ENCODE results near the gene DLGAP1. TPM values are rescaled to one million over a fixed set of nuclear protein-coding genes. Genes with fewer than 3 reads are reported as not detected.

Gene DLGAP1
- total and polyA plus RNA-seq, 2 experiments from 2014 or later: 17.0 to 48.5 TPM

DNA sequence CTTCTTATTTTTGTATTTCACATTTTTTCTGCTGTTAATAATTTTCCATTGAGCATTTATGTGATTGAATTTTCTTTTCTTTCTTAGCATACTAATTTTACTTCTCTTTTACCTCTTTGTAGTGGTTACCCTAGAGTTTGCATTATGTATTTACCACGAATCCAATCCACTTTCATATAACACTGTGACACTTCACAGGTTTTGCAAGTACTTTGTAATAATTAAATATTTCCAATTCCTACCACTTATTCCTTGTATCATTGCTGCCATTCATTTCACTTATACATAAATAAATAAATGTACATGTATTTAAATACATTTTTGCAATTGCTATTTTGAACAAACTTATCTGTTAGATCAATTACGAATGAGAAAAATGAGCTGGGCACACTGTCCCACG, 894.4 kb downstream of the DLGAP1 start:
- Mint-ChIP-seq H3K27ac (no peak overlapping the region), H3K4me1 (peaks cover 26% of the 10 kb centered on the region), H3K27me3 (ENCODE audit: insufficient read depth, low read depth, poor library complexity) (peaks cover 4% of the 10 kb centered on the region), H3K36me3 (ENCODE audit: low read depth) (no peaks in the 10 kb centered on the region), H3K9me3 (no peaks in the 10 kb centered on the region; the same call in 2 of the 3 replicates), H3K4me3 (no peak overlapping the region)
- H3K9me2 ChIP-seq (ENCODE audit: insufficient read depth): no peaks in the 10 kb centered on the region
- no peaks in the 10 kb centered on the region for H3K27me3 ChIP-seq (ENCODE audit: insufficient read depth)
- no peaks in the 10 kb centered on the region for H4K20me1 ChIP-seq (replicated peaks; ENCODE audit: insufficient read depth)
- H3F3A ChIP-seq (replicated peaks; ENCODE audit: low read depth): peaks cover 6% of the 10 kb centered on the region; the same call in 1 of the 2 replicates
- H3K79me2 ChIP-seq (replicated peaks; ENCODE audit: insufficient read depth): no peaks in the 10 kb centered on the region
- TF ChIP-seq NANOG (IDR thresholded peaks at IDR 0.05; ENCODE audit: borderline replicate concordance): no peak
- no peak for TF ChIP-seq EZH2phosphoT487 (IDR thresholded peaks at IDR 0.05; ENCODE audit: unreplicated experiment)
- TF ChIP-seq, protein P1, sequence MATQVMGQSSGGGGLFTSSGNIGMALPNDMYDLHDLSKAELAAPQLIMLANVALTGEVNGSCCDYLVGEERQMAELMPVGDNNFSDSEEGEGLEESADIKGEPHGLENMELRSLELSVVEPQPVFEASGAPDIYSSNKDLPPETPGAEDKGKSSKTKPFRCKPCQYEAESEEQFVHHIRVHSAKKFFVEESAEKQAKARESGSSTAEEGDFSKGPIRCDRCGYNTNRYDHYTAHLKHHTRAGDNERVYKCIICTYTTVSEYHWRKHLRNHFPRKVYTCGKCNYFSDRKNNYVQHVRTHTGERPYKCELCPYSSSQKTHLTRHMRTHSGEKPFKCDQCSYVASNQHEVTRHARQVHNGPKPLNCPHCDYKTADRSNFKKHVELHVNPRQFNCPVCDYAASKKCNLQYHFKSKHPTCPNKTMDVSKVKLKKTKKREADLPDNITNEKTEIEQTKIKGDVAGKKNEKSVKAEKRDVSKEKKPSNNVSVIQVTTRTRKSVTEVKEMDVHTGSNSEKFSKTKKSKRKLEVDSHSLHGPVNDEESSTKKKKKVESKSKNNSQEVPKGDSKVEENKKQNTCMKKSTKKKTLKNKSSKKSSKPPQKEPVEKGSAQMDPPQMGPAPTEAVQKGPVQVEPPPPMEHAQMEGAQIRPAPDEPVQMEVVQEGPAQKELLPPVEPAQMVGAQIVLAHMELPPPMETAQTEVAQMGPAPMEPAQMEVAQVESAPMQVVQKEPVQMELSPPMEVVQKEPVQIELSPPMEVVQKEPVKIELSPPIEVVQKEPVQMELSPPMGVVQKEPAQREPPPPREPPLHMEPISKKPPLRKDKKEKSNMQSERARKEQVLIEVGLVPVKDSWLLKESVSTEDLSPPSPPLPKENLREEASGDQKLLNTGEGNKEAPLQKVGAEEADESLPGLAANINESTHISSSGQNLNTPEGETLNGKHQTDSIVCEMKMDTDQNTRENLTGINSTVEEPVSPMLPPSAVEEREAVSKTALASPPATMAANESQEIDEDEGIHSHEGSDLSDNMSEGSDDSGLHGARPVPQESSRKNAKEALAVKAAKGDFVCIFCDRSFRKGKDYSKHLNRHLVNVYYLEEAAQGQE (IDR thresholded peaks at IDR 0.05; ENCODE audit: unreplicated experiment): no peak
- TF ChIP-seq ZNF331 (CRISPR knock-in tag; IDR thresholded peaks at IDR 0.05; ENCODE audit: low read depth): no peak
- TF ChIP-seq, protein P2, sequence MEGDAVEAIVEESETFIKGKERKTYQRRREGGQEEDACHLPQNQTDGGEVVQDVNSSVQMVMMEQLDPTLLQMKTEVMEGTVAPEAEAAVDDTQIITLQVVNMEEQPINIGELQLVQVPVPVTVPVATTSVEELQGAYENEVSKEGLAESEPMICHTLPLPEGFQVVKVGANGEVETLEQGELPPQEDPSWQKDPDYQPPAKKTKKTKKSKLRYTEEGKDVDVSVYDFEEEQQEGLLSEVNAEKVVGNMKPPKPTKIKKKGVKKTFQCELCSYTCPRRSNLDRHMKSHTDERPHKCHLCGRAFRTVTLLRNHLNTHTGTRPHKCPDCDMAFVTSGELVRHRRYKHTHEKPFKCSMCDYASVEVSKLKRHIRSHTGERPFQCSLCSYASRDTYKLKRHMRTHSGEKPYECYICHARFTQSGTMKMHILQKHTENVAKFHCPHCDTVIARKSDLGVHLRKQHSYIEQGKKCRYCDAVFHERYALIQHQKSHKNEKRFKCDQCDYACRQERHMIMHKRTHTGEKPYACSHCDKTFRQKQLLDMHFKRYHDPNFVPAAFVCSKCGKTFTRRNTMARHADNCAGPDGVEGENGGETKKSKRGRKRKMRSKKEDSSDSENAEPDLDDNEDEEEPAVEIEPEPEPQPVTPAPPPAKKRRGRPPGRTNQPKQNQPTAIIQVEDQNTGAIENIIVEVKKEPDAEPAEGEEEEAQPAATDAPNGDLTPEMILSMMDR (conservative IDR thresholded peaks at IDR 0.05; ENCODE audit: low read depth in 2 of 2): no peak
- TF ChIP-seq EZH2 (IDR thresholded peaks at IDR 0.05; ENCODE audit: low read depth, unreplicated experiment): no peak
- TF ChIP-seq STAT1 (IDR thresholded peaks at IDR 0.05; ENCODE audit: unreplicated experiment): no peak
- no peak for TF ChIP-seq CREB1 (CRISPR knock-in tag; IDR thresholded peaks at IDR 0.05; ENCODE audit: low read depth)
- TF ChIP-seq, protein P3, sequence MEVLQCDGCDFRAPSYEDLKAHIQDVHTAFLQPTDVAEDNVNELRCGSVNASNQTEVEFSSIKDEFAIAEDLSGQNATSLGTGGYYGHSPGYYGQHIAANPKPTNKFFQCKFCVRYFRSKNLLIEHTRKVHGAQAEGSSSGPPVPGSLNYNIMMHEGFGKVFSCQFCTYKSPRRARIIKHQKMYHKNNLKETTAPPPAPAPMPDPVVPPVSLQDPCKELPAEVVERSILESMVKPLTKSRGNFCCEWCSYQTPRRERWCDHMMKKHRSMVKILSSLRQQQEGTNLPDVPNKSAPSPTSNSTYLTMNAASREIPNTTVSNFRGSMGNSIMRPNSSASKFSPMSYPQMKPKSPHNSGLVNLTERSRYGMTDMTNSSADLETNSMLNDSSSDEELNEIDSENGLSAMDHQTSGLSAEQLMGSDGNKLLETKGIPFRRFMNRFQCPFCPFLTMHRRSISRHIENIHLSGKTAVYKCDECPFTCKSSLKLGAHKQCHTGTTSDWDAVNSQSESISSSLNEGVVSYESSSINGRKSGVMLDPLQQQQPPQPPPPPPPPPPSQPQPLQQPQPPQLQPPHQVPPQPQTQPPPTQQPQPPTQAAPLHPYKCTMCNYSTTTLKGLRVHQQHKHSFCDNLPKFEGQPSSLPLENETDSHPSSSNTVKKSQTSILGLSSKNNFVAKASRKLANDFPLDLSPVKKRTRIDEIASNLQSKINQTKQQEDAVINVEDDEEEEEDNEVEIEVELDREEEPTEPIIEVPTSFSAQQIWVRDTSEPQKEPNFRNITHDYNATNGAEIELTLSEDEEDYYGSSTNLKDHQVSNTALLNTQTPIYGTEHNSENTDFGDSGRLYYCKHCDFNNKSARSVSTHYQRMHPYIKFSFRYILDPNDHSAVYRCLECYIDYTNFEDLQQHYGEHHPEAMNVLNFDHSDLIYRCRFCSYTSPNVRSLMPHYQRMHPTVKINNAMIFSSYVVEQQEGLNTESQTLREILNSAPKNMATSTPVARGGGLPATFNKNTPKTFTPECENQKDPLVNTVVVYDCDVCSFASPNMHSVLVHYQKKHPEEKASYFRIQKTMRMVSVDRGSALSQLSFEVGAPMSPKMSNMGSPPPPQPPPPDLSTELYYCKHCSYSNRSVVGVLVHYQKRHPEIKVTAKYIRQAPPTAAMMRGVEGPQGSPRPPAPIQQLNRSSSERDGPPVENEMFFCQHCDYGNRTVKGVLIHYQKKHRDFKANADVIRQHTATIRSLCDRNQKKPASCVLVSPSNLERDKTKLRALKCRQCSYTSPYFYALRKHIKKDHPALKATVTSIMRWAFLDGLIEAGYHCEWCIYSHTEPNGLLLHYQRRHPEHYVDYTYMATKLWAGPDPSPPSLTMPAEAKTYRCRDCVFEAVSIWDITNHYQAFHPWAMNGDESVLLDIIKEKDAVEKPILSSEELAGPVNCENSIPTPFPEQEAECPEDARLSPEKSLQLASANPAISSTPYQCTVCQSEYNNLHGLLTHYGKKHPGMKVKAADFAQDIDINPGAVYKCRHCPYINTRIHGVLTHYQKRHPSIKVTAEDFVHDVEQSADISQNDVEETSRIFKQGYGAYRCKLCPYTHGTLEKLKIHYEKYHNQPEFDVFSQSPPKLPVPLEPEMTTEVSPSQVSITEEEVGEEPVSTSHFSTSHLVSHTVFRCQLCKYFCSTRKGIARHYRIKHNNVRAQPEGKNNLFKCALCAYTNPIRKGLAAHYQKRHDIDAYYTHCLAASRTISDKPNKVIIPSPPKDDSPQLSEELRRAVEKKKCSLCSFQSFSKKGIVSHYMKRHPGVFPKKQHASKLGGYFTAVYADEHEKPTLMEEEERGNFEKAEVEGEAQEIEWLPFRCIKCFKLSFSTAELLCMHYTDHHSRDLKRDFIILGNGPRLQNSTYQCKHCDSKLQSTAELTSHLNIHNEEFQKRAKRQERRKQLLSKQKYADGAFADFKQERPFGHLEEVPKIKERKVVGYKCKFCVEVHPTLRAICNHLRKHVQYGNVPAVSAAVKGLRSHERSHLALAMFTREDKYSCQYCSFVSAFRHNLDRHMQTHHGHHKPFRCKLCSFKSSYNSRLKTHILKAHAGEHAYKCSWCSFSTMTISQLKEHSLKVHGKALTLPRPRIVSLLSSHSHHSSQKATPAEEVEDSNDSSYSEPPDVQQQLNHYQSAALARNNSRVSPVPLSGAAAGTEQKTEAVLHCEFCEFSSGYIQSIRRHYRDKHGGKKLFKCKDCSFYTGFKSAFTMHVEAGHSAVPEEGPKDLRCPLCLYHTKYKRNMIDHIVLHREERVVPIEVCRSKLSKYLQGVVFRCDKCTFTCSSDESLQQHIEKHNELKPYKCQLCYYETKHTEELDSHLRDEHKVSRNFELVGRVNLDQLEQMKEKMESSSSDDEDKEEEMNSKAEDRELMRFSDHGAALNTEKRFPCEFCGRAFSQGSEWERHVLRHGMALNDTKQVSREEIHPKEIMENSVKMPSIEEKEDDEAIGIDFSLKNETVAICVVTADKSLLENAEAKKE (CRISPR knock-in tag; IDR thresholded peaks at IDR 0.05): no peak
- no peak for TF ChIP-seq POLR2AphosphoS5 (IDR thresholded peaks at IDR 0.05; ENCODE audit: low read depth)
- TF ChIP-seq, protein P4, sequence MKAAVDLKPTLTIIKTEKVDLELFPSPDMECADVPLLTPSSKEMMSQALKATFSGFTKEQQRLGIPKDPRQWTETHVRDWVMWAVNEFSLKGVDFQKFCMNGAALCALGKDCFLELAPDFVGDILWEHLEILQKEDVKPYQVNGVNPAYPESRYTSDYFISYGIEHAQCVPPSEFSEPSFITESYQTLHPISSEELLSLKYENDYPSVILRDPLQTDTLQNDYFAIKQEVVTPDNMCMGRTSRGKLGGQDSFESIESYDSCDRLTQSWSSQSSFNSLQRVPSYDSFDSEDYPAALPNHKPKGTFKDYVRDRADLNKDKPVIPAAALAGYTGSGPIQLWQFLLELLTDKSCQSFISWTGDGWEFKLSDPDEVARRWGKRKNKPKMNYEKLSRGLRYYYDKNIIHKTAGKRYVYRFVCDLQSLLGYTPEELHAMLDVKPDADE (IDR thresholded peaks at IDR 0.05): no peak
- no peak for TF ChIP-seq ZNF114 (CRISPR knock-in tag; IDR thresholded peaks at IDR 0.05)
- TF ChIP-seq JUNB (IDR thresholded peaks at IDR 0.05; ENCODE audit: unreplicated experiment): no peak
- H2AFZ ChIP-seq: no peak overlapping the region
- no peak overlapping the region for H3K27ac ChIP-seq (ENCODE audit: low read depth)
- no peak overlapping the region for H3K4me3 ChIP-seq
- H3K36me3 ChIP-seq (ENCODE audit: insufficient read depth): peaks cover 3% of the 10 kb centered on the region; the same call in 1 of the 2 replicates
- no peak for DNase-seq (ENCODE audit: low spot score)
- ATAC-seq: no peak
- H3K4me2 ChIP-seq: no peak overlapping the region
- H3K4me1 ChIP-seq (ENCODE audit: insufficient read depth): peaks cover 28% of the 10 kb centered on the region

All from GM23338 (cell line).